ENCODE results near the gene MICALL1.
"Not testable (repeated sequence)": the region's sequence is repeated elsewhere in the genome, so short reads cannot be mapped to it uniquely, and the experiment has no call there.

Gene MICALL1

DNA sequence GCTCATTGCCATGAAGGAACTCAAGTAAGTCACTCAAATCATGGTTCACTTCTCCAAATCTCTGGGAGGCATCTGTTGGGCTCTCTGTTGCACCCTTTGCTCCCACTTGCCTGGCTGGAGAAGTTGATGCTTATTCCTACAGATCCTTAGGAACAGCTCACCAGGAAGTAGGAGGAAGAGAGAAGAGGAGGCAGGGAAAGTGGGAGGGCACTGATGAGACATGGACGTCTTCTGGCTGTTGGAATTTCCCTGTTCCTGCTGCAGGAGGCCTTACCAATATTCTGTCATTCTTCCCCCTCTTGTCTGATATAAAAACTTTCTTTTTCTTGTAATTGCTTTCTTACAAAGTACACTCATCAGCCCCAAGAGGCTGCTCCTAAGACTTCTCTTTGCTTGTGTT lies 61.0 kb downstream of the MICALL1 start:
- DNase-seq: no peak

GRCh38 chr22:37967637-37968451 lies 61.7 kb downstream of the MICALL1 start:
- DNase-seq: no peak

DNA sequence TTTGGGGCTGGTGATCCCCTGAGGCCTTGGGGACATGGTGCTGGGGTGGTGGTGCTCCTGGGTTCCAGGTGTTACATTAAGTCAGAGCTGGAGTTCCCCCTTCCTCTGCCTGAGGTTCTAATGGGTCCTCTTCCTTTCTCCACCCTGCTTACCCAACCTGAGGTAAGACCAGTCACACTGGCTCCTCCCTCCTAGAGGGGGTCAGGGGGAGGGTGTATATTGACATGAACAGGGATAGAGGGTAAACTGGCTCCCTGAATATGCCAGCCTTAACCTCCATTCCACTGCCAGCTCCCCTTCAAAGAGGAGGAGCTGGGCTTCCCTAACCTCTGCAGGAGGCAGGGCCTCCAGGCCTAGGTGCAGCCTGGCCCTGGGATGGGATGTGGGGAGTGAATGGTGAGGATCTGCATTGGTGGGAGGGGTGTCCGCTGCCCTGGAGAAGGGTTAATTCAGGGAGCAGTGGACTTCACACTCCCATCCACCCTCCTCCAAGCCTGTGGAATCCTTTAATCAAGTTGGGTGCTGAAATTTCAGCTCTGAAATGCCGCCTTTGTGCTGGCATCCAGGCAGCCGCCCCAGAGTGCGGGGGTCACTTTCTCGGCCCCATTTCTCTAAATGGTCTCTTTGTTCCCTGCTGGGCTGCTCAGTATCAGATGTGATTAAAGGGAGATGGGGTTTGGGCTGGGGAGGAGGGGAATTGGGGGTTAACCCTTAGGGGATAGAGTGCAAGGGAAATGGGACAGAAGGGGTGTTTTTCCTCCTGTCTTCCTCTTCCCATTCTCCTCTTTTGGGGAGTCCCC lies 62.6 kb downstream of the MICALL1 start:
- DNase-seq: no peak

DNA sequence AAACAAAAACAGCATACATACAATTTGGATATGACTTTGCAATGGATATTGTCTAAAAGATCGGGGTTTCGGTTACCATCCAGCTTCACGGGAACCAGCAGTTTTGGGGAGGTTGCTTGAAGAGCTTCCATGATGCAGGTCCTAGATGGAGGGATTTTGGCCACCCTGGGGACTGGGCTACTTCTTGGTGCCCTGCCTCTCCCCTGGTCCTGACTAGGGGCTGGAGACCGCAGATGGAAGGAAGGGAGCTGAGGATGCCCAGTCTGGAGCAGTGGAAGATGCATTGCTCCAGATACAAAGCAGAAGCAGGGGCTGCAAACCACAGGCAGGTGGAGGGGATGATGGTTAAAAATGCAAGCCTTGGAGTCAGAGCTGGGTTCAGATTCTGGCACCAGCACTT lies 64.8 kb downstream of the MICALL1 start:
- no peak for DNase-seq

DNA sequence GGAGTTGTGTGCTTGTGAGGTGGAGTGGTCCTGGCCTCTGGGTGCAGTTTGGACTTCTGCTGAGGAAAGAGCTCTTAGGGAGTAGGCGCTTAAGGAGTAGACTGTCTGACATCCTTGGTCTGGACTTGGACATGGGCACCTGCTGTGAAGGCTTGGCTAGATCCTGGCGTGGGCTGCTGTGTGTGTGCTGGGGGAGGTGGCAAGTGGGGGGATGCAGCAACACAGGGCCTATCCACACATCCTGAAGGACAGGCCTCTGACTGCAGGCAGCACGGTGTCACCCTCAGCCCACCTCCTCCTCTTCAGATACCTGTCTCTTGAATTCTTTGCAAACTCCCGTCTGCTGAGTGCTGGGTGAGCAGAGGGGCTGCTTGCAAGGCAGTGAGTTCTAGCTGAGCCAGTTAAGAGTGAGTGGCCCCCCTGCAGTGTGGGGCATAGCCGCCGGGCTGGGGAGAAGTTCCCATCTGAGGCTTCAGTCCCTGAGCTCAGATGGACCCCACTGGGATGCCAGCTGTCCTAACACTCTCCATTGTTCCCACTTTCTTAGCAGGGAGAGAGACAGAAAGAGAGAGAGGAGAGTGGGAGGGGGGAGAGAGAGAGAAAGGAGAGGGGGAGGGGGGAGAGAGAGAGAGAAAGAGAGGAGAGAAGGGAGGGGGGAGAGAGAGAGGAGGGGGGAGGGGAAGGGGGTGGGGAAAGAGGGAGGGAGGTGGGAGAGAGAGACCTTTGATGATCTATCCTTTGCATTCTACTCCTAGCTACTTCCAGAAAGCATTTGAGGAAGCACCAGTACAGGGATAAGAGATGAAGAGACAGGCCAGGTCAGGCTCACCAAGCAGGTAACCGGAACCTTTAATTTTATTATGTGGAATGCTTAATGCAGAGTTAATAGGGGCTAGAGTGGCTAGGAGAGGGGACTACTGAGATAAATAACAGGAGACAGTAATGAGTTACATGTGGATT lies 65.7 kb downstream of the MICALL1 start:
- no peak for DNase-seq

DNA sequence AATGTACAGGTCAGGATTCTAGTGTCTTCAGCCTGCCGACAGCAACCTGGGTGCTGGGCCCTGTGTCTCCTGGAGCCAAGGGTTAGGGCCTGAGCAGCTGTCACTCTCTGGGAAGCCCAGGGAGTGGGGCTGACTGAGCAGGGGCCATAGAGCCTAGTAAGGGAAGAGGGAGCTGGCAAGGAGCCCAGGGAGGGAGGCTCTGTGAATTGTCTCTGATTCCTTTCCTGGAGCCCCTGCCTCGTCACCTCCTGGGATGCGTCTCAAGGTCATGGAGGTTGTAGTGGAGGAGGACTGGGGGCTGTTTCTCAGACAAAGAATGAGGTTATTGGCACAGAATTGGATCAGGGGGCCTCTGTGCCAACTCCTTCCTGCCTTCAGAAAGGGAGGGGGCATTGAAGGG lies 66.4 kb downstream of the MICALL1 start:
- no peak for DNase-seq

DNA sequence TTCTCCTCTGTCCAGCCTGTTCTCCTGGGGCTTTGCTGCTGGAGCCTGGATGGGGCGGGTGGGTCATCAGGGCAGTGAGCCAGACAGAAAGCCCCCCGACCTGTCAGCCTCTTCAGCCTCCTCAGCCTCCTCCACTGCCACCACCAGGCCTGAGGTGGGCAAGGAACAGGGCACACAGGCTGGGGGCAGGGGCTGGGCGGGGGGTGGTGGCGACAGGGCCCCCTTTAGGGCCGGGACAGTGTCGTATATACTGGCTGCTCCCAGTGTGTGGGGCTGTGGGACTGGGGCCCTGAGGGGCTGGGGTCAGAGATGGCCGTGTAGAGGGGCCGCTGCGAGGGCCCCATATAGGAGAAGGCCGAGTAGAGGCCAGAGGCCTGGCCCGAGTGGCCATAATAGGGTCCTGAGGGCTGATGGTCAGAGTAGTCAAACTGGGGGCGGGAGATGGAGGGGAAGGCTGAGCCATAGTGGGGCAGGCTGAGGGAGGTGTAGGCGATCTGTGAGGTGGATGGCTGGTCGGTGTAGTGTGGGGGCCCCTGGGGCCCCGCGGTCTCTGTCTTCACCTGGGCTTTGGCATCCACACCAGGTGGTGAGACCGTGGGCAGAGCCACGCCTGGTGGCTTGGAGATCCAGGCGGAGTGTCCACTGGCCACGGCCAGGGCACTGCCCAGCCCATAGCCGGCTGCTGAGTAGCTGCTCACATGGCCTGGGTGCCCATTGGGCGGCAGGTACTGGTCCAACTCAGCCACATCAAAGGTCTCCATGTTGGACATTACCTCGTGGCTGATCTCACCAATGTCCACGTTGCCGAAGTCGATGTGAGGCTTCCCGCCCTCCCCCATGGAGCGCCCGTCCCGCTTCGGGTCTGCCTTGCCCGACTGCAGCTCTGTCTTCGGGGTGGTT lies 67.4 kb downstream of the MICALL1 start:
- DNase-seq: no peak

GRCh38 chr22:37975153-37975552 lies 69.1 kb downstream of the MICALL1 start:
- DNase-seq: no peak

DNA sequence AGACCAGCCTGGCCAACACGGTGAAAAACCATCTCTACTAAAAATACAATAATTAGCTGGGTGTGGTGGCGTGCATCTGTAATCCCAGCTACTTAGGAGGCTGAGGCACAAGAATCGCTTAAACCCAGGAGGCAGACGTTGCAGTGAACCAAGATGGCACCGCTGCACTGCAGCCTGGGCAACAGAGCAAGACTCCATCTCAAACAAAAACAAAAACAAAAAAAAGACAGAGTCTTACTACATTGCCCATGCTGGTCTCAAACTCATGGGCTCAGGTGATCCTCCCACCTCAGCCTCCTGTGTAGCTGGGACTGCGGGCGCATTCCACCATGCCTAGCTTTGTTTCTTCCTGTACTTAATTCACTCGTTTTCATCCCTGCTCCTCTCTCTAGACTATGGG lies 69.9 kb downstream of the MICALL1 start:
- DNase-seq: not testable (repeated sequence)

- no peak for DNase-seq
Observed at GRCh38 chr22:37976547-37976946, 70.5 kb downstream of the MICALL1 start.

DNA sequence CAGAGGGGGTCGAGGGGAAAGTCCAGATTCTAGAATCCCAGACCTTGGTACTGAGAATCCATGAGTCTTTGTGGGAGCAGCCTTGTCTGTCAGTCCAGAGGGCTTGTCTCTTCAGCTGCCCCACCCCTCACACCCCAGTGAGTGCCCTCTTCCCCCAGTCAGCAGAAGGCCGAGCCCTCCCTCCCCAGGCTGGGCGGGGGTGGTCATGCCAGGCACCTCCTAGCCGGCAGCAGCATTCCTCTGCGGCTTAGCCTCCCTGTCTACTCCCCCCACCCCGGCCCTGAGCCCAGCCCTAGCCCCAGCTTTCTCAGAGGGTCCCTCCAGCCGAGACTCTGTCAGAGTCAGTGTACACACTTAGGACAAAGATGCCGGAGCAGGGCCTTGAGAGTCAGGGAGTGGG lies 73.7 kb downstream of the MICALL1 start:
- DNase-seq: no peak

DNA sequence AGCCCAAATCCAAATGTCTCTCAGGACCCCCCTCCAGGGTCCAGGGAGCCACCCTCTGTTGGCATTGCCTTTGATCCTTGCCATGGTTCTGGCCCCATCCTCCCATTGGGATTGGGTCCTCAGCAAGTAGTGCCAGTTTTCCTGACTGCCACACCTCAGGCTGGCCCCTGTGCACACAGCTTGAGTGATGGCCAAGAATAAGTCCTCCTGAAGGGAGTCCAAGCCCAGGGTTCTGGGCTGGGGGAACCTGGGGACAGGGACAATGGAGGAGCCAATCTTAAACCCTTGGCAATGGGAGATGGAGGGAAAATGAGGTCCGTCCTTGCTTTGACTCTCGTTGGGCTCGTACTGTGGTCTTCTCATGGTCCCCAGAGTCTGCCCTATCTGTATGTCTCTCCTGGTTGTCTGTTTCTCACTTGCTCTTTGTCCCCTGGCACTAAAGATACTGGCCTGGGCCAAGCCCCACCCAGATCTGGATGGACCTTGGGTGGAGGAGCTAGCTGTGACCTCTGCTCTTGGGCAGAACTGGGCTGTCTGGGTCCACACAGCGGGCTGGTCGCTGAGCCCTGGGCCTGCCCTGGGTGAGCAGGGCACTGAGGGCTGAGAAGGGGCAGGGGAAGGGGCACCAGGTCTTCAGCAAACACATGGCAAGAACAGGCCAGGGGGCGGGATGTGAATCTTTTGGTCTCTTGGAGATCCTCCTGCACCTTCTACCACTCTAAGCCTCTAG lies 75.3 kb downstream of the MICALL1 start:
- no peak for DNase-seq

- DNase-seq: no peak
Observed at GRCh38 chr22:37982151-37982785, 76.2 kb downstream of the MICALL1 start.

GRCh38 chr22:37982938-37983859 lies 77.1 kb downstream of the MICALL1 start:
- DNase-seq: no peak

- DNase-seq: no peak
Observed at GRCh38 chr22:37983860-37984791, 78.0 kb downstream of the MICALL1 start, which contains the start of gene SOX10. Gene SOX10, minus strand, starts transcription at chr22:37984555. Its CDS starts 771 bp downstream, at chr22:37983784.

- no peak for DNase-seq
Observed at GRCh38 chr22:37985050-37985585, 79.0 kb downstream of the MICALL1 start.

- DNase-seq: no peak
Observed at GRCh38 chr22:37985751-37986281, 79.7 kb downstream of the MICALL1 start.

- DNase-seq: no peak
Observed at GRCh38 chr22:37986371-37986770, 80.3 kb downstream of the MICALL1 start.
